GM18909 (cell line): ENCODE data around the gene CDCP1.
"Not testable (repeated sequence)": the region's sequence is repeated elsewhere in the genome, so short reads cannot be mapped to it uniquely, and the experiment has no call there.

Experiments used
- ATAC-seq: cut with Tn5 transposase; IDR thresholded peaks from one replicate; pipeline ENCODE4 v1.9.1; 2021; ENCODE audit warnings: mild to moderate bottlenecking; ENCODE audit not compliant: unreplicated experiment, poor library complexity

CDCP1 gene

GRCh38 chr3:45088543-45089358, 57.4 kb downstream of the CDCP1 start:
- ATAC-seq: no peak

- ATAC-seq: no peak
These were observed 59.0 kb downstream of the CDCP1 start for GRCh38 chr3:45087155-45087554.

GRCh38 chr3:45084820-45085816, 61.1 kb downstream of the CDCP1 start:
- no peak for ATAC-seq

GRCh38 chr3:45084361-45084760, 61.8 kb downstream of the CDCP1 start:
- ATAC-seq: no peak

GRCh38 chr3:45083023-45083422, 63.2 kb downstream of the CDCP1 start:
- no peak for ATAC-seq

- no peak for ATAC-seq
These were observed 64.0 kb downstream of the CDCP1 start for GRCh38 chr3:45082142-45082538.

- ATAC-seq: no peak
These were observed 64.6 kb downstream of the CDCP1 start for GRCh38 chr3:45081506-45082141.

GRCh38 chr3:45080824-45081223, 65.4 kb downstream of the CDCP1 start:
- no peak for ATAC-seq

GRCh38 chr3:45079715-45080114, 66.5 kb downstream of the CDCP1 start:
- ATAC-seq: no peak

- no peak for ATAC-seq
These were observed 67.2 kb downstream of the CDCP1 start for GRCh38 chr3:45078910-45079522.

GRCh38 chr3:45078256-45078655, 67.9 kb downstream of the CDCP1 start:
- ATAC-seq: not testable (repeated sequence)

- no peak for ATAC-seq
These were observed 70.2 kb downstream of the CDCP1 start for GRCh38 chr3:45075821-45076625.

- no peak for ATAC-seq
These were observed 75.1 kb downstream of the CDCP1 start for GRCh38 chr3:45071075-45071474.

GRCh38 chr3:45067941-45068340, 78.2 kb downstream of the CDCP1 start:
- no peak for ATAC-seq

- no peak for ATAC-seq
These were observed 78.7 kb downstream of the CDCP1 start for GRCh38 chr3:45067486-45067885.

- ATAC-seq: no peak
These were observed 79.9 kb downstream of the CDCP1 start for GRCh38 chr3:45066109-45066801.

- no peak for ATAC-seq
These were observed 80.8 kb downstream of the CDCP1 start for GRCh38 chr3:45065373-45065720.

- no peak for ATAC-seq
These were observed 81.4 kb downstream of the CDCP1 start for GRCh38 chr3:45064512-45065372.
